K562 (cell line): ENCODE measurements around the gene KIF5A. TPM values are rescaled to one million over a fixed set of nuclear protein-coding genes. Genes with fewer than 3 reads are reported as not detected.

Source experiments
- BDP1 ChIP-seq: IDR thresholded peaks from 3 replicates; pipeline ENCODE4 v1.6.1; 2011; ENCODE audit not compliant: insufficient read length, insufficient read depth
- CREB1 ChIP-seq, 2 experiments: sonication (generic) in 1 of 2; formaldehyde crosslinking in 1 of 2; IDR thresholded peaks; 2 replicates each; pipeline versions ENCODE4 v1.6.1 to v1.8.0; 2012 to 2022; ENCODE audit warnings: inconsistent platforms in 1 of 2, mild to moderate bottlenecking in 1 of 2, missing genetic modification reagents in 1 of 2, moderate library complexity in 1 of 2
- DIDO1 ChIP-seq: fragments of 450-650 bp; IDR thresholded peaks from 2 replicates; pipeline ENCODE4 v1.6.1; 2016; ENCODE audit warnings: low read depth, missing biosample characterization, missing genetic modification characterization
- EHMT2 ChIP-seq: fragments of 450-650 bp; IDR thresholded peaks from 2 replicates; pipeline ENCODE4 v1.6.1; 2018; ENCODE audit warnings: antibody characterized with exemption
- ELF4 ChIP-seq: fragments of 450-650 bp; formaldehyde crosslinking; IDR thresholded peaks from 2 replicates; pipeline ENCODE4 v1.4.0; 2022; ENCODE audit warnings: missing genetic modification characterization
- HNRNPK ChIP-seq: fragments of 200-400 bp; formaldehyde crosslinking; IDR thresholded peaks from one replicate; pipeline ENCODE4 v1.6.1; 2018; ENCODE audit warnings: mild to moderate bottlenecking, low read depth, low read length; ENCODE audit not compliant: poor library complexity, severe bottlenecking
- JUN ChIP-seq, 2 experiments: sonication (generic) in 1 of 2; formaldehyde crosslinking in 1 of 2; IDR thresholded peaks; 2 replicates each; pipeline versions ENCODE4 v1.6.1 to v1.8.0; 2012 to 2022; ENCODE audit warnings: borderline replicate concordance in 2 of 2, mild to moderate bottlenecking in 2 of 2, improper control_type of control experiment in 1 of 2, low read depth in 1 of 2, low read length in 1 of 2, missing genetic modification reagents in 1 of 2
- LARP7 ChIP-seq: fragments of 450-650 bp; IDR thresholded peaks from 2 replicates; pipeline ENCODE4 v1.6.1; 2016
- MCM3 ChIP-seq: fragments of 450-650 bp; IDR thresholded peaks from 2 replicates; pipeline ENCODE4 v1.6.1; 2016
- POLR2A ChIP-seq: fragments of 450-650 bp; conservative IDR thresholded peaks from 2 replicates; pipeline ENCODE4 v1.6.1; 2016
- SIRT6 ChIP-seq: IDR thresholded peaks from one replicate; pipeline ENCODE4 v1.6.1; 2012; ENCODE audit warnings: low read depth, mild to moderate bottlenecking, control low read depth, inconsistent platforms, low read length, moderate library complexity
- SLC30A9 ChIP-seq: fragments of 250-450 bp; sonication (Bioruptor Pico); IDR thresholded peaks from 2 replicates; pipeline ENCODE4 v1.8.0; 2022; ENCODE audit warnings: mild to moderate bottlenecking, moderate library complexity
- STAT5B ChIP-seq: fragments of 250-450 bp; sonication (Bioruptor Pico); IDR thresholded peaks from 2 replicates; pipeline ENCODE4 v1.8.0; 2021; ENCODE audit warnings: mild to moderate bottlenecking, inconsistent platforms
- SUPT5H ChIP-seq: fragments of 450-650 bp; IDR thresholded peaks from 2 replicates; pipeline ENCODE4 v1.6.1; 2016
- TAF1 ChIP-seq: IDR thresholded peaks from 2 replicates; pipeline ENCODE4 v1.6.1; 2011; ENCODE audit warnings: mild to moderate bottlenecking, low read length, moderate library complexity; ENCODE audit not compliant: insufficient read depth, control insufficient read depth, severe bottlenecking; ENCODE audit errors: extremely low read depth
- ZNF121 ChIP-seq: sonication (generic); formaldehyde crosslinking; conservative IDR thresholded peaks from 2 replicates; pipeline ENCODE4 v1.8.0; 2022; ENCODE audit warnings: missing genetic modification reagents
- ZNF165 ChIP-seq: fragments of 250-450 bp; sonication (Bioruptor Pico); IDR thresholded peaks from 2 replicates; pipeline ENCODE4 v1.4.0; 2020; ENCODE audit warnings: borderline replicate concordance
- polyA plus RNA-seq, 8 experiments: library from polyadenylated mRNA; depleted of rRNA in 4 of 8; stranded (reverse) in 5 of 8; unstranded in 3 of 8; fragments of >200 nt; fragmentation: Nextera tagmentation in 2 of 8; fragmentation: Illumina TruSeq in 1 of 8; extraction: Ambion mirVana in 2 of 8; extraction: Trizol in 1 of 8; gene quantifications; 2 replicates each; pipeline versions ENCODE4 v1.2.1 to v1.2.3, GENCODE V29; 2011 to 2014; ENCODE audit warnings: inconsistent platforms in 1 of 8, missing spikeins in 1 of 8
- total RNA-seq, 7 experiments: library from RNA; depleted of rRNA in 6 of 7; stranded (reverse); fragments of >200 nt in 6 of 7; fragmentation: Illumina TruSeq in 2 of 7; extraction: Trizol in 2 of 7; gene quantifications; 2 replicates each; pipeline versions ENCODE4 v1.2.1 to v1.2.3, GENCODE V29; 2011 to 2021; ENCODE audit warnings: low replicate concordance in 1 of 7
- TF ChIP-seq, protein P1 (sequence below): fragments of 200-800 bp; sonication (Bioruptor generic); IDR thresholded peaks from 2 replicates; pipeline ENCODE4 v1.6.1; 2017; ENCODE audit warnings: missing genetic modification characterization, missing compliant biosample characterization
- TF ChIP-seq, protein P2 (sequence below): IDR thresholded peaks from 2 replicates; pipeline ENCODE4 v1.6.1; 2011; ENCODE audit not compliant: insufficient read length; ENCODE audit errors: extremely low read depth
- TF ChIP-seq, protein P3 (sequence below): fragments of 250-450 bp; sonication (Bioruptor Pico); IDR thresholded peaks from 2 replicates; pipeline ENCODE4 v1.8.0; 2021; ENCODE audit warnings: moderate library complexity, mild to moderate bottlenecking, inconsistent platforms
- TF ChIP-seq, protein P4 (sequence below): fragments of 450-650 bp; IDR thresholded peaks from 2 replicates; pipeline ENCODE4 v1.7.1; 2018; ENCODE audit warnings: mild to moderate bottlenecking, low read depth; ENCODE audit not compliant: partially characterized antibody
- TF ChIP-seq, protein P5 (sequence below): fragments of 450-650 bp; conservative IDR thresholded peaks from 2 replicates; pipeline ENCODE4 v1.6.1; 2016; ENCODE audit warnings: missing genetic modification characterization, low read depth, mild to moderate bottlenecking, control low read depth, missing compliant biosample characterization

Gene KIF5A
- total and polyA plus RNA-seq, 9 of the 15 experiments (the other 6 are each of a cell fraction or from before 2014, with no cell fraction given), result 3.4 to 17.7 (median 8.0) TPM

DNA sequence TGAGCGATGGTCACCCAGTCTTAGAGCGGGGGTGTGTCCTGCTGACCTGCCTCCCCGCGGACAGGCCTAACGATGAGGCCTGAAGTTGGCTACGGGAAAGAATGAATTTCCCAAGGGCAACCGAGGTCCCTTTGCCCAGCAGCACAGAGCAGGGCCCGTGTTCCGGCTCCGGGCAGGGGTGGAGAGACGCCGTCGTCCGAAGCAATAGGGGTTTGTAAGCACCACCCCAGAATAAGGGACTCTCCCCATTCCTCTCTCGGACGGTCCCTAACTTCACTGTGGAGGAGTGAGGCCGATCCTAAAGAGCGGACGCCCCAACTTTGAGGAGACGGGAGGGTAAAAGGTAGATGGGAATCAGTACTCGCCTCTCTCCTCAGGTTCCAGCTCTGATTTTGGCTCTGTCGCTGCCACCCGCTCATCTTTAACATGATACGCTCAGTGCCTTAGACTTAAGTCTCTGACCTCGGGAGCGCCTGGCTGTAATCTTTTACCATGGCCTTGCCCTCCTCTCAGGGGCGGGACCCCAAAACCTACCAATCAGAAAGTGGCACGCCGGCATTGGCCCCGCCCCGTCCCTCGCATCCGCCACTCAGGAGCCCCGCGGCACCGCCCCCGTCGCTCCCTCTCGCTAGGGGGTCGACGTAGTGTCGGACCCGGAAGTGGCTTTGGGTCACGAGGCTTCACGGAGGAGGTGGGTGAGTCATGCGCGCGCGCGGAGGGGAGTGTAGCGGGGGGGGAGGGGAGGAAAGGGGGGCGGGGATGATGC is 29.6 kb upstream of the KIF5A start, which contains the start of gene DDIT3 (continued):
- TF ChIP-seq, protein P1, sequence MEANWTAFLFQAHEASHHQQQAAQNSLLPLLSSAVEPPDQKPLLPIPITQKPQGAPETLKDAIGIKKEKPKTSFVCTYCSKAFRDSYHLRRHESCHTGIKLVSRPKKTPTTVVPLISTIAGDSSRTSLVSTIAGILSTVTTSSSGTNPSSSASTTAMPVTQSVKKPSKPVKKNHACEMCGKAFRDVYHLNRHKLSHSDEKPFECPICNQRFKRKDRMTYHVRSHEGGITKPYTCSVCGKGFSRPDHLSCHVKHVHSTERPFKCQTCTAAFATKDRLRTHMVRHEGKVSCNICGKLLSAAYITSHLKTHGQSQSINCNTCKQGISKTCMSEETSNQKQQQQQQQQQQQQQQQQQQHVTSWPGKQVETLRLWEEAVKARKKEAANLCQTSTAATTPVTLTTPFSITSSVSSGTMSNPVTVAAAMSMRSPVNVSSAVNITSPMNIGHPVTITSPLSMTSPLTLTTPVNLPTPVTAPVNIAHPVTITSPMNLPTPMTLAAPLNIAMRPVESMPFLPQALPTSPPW (CRISPR knock-in tag), result peak; percentile 100
- no peak for TF ChIP-seq ZNF121 (CRISPR knock-in tag)
- TF ChIP-seq, protein P2, sequence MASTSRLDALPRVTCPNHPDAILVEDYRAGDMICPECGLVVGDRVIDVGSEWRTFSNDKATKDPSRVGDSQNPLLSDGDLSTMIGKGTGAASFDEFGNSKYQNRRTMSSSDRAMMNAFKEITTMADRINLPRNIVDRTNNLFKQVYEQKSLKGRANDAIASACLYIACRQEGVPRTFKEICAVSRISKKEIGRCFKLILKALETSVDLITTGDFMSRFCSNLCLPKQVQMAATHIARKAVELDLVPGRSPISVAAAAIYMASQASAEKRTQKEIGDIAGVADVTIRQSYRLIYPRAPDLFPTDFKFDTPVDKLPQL, result peak; percentile 54
- no peak for TF ChIP-seq HNRNPK
- TF ChIP-seq, protein P3, sequence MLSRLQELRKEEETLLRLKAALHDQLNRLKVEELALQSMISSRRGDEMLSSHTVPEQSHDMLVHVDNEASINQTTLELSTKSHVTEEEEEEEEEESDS (CRISPR knock-in tag), result no peak
- TF ChIP-seq SUPT5H, result peak; percentile 99
- no peak for TF ChIP-seq SLC30A9 (CRISPR knock-in tag)
- TF ChIP-seq CREB1 (IDR thresholded peaks at IDR 0.05), result peak; percentile 60
- TF ChIP-seq CREB1 (CRISPR knock-in tag; IDR thresholded peaks at IDR 0.05), result peak; percentile 81
- no peak for TF ChIP-seq BDP1
- no peak for TF ChIP-seq DIDO1
- TF ChIP-seq SIRT6, result peak; percentile 39
- peak; percentile 97 for TF ChIP-seq TAF1
- no peak for TF ChIP-seq ELF4
- TF ChIP-seq EHMT2, result no peak
- no peak for TF ChIP-seq MCM3
- TF ChIP-seq JUN (IDR thresholded peaks at IDR 0.05; ENCODE audit: borderline replicate concordance, low read depth, low read length), result peak; percentile 90
- peak; percentile 84; the same call in 1 of the 2 replicates for TF ChIP-seq JUN (CRISPR knock-in tag; IDR thresholded peaks at IDR 0.05; ENCODE audit: borderline replicate concordance)
- TF ChIP-seq STAT5B (CRISPR knock-in tag), result no peak
- TF ChIP-seq, protein P4, sequence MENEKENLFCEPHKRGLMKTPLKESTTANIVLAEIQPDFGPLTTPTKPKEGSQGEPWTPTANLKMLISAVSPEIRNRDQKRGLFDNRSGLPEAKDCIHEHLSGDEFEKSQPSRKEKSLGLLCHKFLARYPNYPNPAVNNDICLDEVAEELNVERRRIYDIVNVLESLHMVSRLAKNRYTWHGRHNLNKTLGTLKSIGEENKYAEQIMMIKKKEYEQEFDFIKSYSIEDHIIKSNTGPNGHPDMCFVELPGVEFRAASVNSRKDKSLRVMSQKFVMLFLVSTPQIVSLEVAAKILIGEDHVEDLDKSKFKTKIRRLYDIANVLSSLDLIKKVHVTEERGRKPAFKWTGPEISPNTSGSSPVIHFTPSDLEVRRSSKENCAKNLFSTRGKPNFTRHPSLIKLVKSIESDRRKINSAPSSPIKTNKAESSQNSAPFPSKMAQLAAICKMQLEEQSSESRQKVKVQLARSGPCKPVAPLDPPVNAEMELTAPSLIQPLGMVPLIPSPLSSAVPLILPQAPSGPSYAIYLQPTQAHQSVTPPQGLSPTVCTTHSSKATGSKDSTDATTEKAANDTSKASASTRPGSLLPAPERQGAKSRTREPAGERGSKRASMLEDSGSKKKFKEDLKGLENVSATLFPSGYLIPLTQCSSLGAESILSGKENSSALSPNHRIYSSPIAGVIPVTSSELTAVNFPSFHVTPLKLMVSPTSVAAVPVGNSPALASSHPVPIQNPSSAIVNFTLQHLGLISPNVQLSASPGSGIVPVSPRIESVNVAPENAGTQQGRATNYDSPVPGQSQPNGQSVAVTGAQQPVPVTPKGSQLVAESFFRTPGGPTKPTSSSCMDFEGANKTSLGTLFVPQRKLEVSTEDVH, result no peak
- peak; percentile 100 for TF ChIP-seq POLR2A
- no peak for TF ChIP-seq LARP7
- no peak for TF ChIP-seq ZNF165 (CRISPR knock-in tag)
- TF ChIP-seq, protein P5, sequence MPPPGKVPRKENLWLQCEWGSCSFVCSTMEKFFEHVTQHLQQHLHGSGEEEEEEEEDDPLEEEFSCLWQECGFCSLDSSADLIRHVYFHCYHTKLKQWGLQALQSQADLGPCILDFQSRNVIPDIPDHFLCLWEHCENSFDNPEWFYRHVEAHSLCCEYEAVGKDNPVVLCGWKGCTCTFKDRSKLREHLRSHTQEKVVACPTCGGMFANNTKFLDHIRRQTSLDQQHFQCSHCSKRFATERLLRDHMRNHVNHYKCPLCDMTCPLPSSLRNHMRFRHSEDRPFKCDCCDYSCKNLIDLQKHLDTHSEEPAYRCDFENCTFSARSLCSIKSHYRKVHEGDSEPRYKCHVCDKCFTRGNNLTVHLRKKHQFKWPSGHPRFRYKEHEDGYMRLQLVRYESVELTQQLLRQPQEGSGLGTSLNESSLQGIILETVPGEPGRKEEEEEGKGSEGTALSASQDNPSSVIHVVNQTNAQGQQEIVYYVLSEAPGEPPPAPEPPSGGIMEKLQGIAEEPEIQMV (tag), result no peak
